ENCODE data around the gene DUSP14. TPM values are rescaled to one million over a fixed set of nuclear protein-coding genes. Genes with fewer than 3 reads are reported as not detected.

DUSP14 gene
- total and polyA plus RNA-seq, 2 of the 8 experiments (the other 6 are each of a cell fraction or from before 2014, with no cell fraction given) = 22.1 to 37.9 TPM

- H3K79me1 ChIP-seq (ENCODE audit: low read depth, low read length) = no peaks in the 10 kb centered on the region
- ChIA-PET POLR2A (ENCODE audit: partially characterized antibody) (no interaction called here), CTCF (ENCODE audit: partially characterized antibody) (interaction anchor here (1.0 to 2.5 kb wide), 4 partner anchors 11 to 31 kb away, joined by 3 to 9 read pairs (median 4); no protein-coding TSS in a partner anchor)
- H4K20me1 ChIP-seq (replicated peaks in 1 of 2; ENCODE audit: control insufficient read depth in 1 of 2, insufficient read depth in 2 of 2, low read length in 2 of 2) = no peaks in the 10 kb centered on the region
- H3K14ac ChIP-seq (ENCODE audit: insufficient read length) = no peak overlapping the region
- H3K4me1 ChIP-seq (replicated peaks in 1 of 4; ENCODE audit: control insufficient read depth in 3 of 4, insufficient read depth in 4 of 4, low read length in 3 of 4) = peaks cover 0 to 9% (median 2%) of the 10 kb centered on the region in 4 experiments; a peak in 3 of 7 replicates
- H4K8ac ChIP-seq (ENCODE audit: extremely low read depth, insufficient read depth, low read length) = no peak overlapping the region
- H4K91ac ChIP-seq (replicated peaks; ENCODE audit: insufficient read length, low read length) = no peak overlapping the region
- no peak overlapping the region for H3K4me2 ChIP-seq (ENCODE audit: insufficient read depth in 1 of 2, low read depth in 2 of 2, low read length in 2 of 2)
- H2BK5ac ChIP-seq (ENCODE audit: low read depth, low read length) = no peak overlapping the region
- H3K56ac ChIP-seq (replicated peaks; ENCODE audit: insufficient read length, low read depth, low read length) = no peak overlapping the region
- H2BK12ac ChIP-seq (ENCODE audit: low read depth, low read length) = no peak overlapping the region
- no peak overlapping the region for H3K27ac ChIP-seq (ENCODE audit: low read depth, low read length)
- H3K27me3 ChIP-seq (replicated peaks in 1 of 4; ENCODE audit: control insufficient read depth in 3 of 4, extremely low read depth in 1 of 4, insufficient read depth in 3 of 4, low read length in 3 of 4) = no peaks in the 10 kb centered on the region
- DNase-seq (ENCODE audit: low read depth in 1 of 2, low spot score in 2 of 2) = no peak
- H4K5ac ChIP-seq (ENCODE audit: insufficient read length, low read depth, low read length) = no peak overlapping the region
- no peak overlapping the region for H2BK120ac ChIP-seq (replicated peaks; ENCODE audit: low read depth, low read length)
- H3K4ac ChIP-seq (replicated peaks; ENCODE audit: insufficient read length, low read depth, low read length) = no peak overlapping the region
- H3K23ac ChIP-seq (ENCODE audit: insufficient read length) = no peak overlapping the region
- no peaks in the 10 kb centered on the region for H3K23me2 ChIP-seq (ENCODE audit: low read depth, low read length)
- H2BK15ac ChIP-seq (ENCODE audit: low read length) = no peak overlapping the region
- no peak for FAIRE-seq
- no peak overlapping the region for H2AK5ac ChIP-seq (ENCODE audit: low read depth, low read length)
- H3K9ac ChIP-seq (replicated peaks in 1 of 4; ENCODE audit: extremely low read depth in 1 of 4, low read depth in 3 of 4, low read length in 3 of 4) = no peak overlapping the region
- no peaks in the 10 kb centered on the region for H3K79me2 ChIP-seq (ENCODE audit: control insufficient read depth in 1 of 2, insufficient read depth in 2 of 2, low read length in 2 of 2)
- no peak overlapping the region for H2AFZ ChIP-seq (ENCODE audit: low read length)
- H3K36me3 ChIP-seq (ENCODE audit: control insufficient read depth in 2 of 4, insufficient read depth in 4 of 4, low read length in 3 of 4) = peaks cover 4 to 49% (median 23%) of the 10 kb centered on the region in 4 experiments
- TF ChIP-seq POU5F1 (IDR thresholded peaks at IDR 0.05; ENCODE audit: low read depth, low read length) = no peak
- TF ChIP-seq TEAD4 (IDR thresholded peaks at IDR 0.05; ENCODE audit: low read depth, low read length) = no peak
- no peak for TF ChIP-seq KDM1A (IDR thresholded peaks at IDR 0.05; ENCODE audit: borderline replicate concordance, low read length)
- no peak for TF ChIP-seq CBX8 (IDR thresholded peaks at IDR 0.05; ENCODE audit: borderline replicate concordance, low read depth, low read length)
- TF ChIP-seq TBP (IDR thresholded peaks at IDR 0.05; ENCODE audit: low read depth, low read length) = no peak
- TF ChIP-seq MAFK (IDR thresholded peaks at IDR 0.05; ENCODE audit: low read depth, low read length) = no peak
- no peak for TF ChIP-seq SIN3A (conservative IDR thresholded peaks at IDR 0.05 in 1 of 2, IDR thresholded peaks at IDR 0.05 in 1 of 2; ENCODE audit: low read depth in 1 of 2, low read length in 2 of 2)
- no peak for TF ChIP-seq CEBPB (IDR thresholded peaks at IDR 0.05; ENCODE audit: low read depth, low read length)
- TF ChIP-seq NANOG (IDR thresholded peaks at IDR 0.05; ENCODE audit: insufficient read depth, low read depth, low read length, poor library complexity, severe bottlenecking) = no peak
- no peak for TF ChIP-seq RBBP5 (IDR thresholded peaks at IDR 0.05; ENCODE audit: borderline replicate concordance, low read depth, low read length)
- TF ChIP-seq SUZ12 (IDR thresholded peaks at IDR 0.05; ENCODE audit: low read length) = no peak
- no peak for TF ChIP-seq CHD1 (IDR thresholded peaks at IDR 0.05; ENCODE audit: low read depth, low read length)
- no peak overlapping the region for H3K4me3 ChIP-seq (ENCODE audit: extremely low read depth in 1 of 4, insufficient read depth in 2 of 4, low read depth in 3 of 4, low read length in 4 of 4)
- H3K18ac ChIP-seq (ENCODE audit: extremely low read depth, low read length) = no peak overlapping the region
- no peak overlapping the region for H2BK20ac ChIP-seq (ENCODE audit: low read length)
- WGBS, 2 experiments (ENCODE audit: extremely low coverage in 1 of 2, insufficient coverage in 1 of 2, insufficient read length in 1 of 2, insufficient replicate concordance in 2 of 2, low coverage in 1 of 2, low lambda C conversion rate in 2 of 2, missing lambda C conversion rate in 1 of 2) = 90% methylated on average over 8 of the region's 8 CpGs; no CpG with 5 or more reads in 1 of the 2 experiments
- H3K9me3 ChIP-seq (ENCODE audit: insufficient read depth in 2 of 2, low read depth in 1 of 2, low read length in 1 of 2) = no peaks in the 10 kb centered on the region
Measured at GRCh38 chr17:37538981-37539659, 49.4 kb downstream of the DUSP14 start.
